Amniotic stem cell (primary cell): ENCODE data around the gene TMEM91.

Experiments used
- DNase-seq: peaks from one replicate; lab custom pipeline; 2025; lab: John Stamatoyannopoulos, UW

TMEM91 gene

GRCh38 chr19:41411100-41411967 lies 35.0 kb downstream of the TMEM91 start:
- DNase-seq: no peak

DNA sequence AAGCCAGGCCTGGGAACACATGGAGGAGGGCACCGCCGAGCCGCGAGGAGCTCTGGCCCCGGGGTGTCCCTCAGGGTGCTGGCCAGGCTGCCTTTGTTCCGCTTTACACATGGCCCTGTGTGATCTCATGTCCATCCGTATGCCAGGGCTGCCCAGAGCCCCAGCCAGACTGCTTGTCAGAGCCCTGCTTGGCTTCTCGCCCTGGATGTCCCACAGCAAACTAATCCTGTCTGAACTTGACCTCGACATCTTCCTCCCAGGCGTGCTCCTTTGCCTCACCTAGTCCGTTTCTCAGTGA lies 35.6 kb downstream of the TMEM91 start:
- no peak for DNase-seq

GRCh38 chr19:41412953-41413352 lies 36.6 kb downstream of the TMEM91 start:
- no peak for DNase-seq

DNA sequence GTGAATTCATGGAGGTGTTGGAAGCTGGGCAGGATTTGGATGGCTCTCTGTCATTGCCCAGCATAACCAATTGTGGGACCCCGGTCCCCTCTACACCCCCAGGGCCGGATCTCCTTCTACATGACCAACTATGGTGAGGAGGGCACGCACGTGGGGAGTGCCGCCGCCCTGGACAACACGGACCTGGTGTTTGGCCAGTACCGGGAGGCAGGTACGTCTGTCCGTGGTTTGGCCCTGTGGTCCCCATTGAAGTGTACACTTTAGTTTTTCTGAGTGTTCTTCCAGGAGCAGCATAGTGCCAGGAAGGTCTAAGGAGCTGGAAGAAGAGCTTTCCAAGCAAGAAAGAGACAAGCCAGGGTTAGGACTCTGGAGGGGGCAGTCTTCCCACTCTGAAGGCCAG lies 37.6 kb downstream of the TMEM91 start:
- no peak for DNase-seq

GRCh38 chr19:41414461-41414860 lies 38.1 kb downstream of the TMEM91 start:
- no peak for DNase-seq

GRCh38 chr19:41415154-41415571 lies 38.8 kb downstream of the TMEM91 start:
- DNase-seq: no peak

- no peak for DNase-seq
These were observed 39.9 kb downstream of the TMEM91 start for GRCh38 chr19:41416194-41416674.

- DNase-seq: no peak
These were observed 44.0 kb downstream of the TMEM91 start for GRCh38 chr19:41420101-41420880.

- no peak for DNase-seq
These were observed 45.0 kb downstream of the TMEM91 start for GRCh38 chr19:41421314-41421713.

- no peak for DNase-seq
These were observed 45.6 kb downstream of the TMEM91 start for GRCh38 chr19:41421973-41422372.

DNA sequence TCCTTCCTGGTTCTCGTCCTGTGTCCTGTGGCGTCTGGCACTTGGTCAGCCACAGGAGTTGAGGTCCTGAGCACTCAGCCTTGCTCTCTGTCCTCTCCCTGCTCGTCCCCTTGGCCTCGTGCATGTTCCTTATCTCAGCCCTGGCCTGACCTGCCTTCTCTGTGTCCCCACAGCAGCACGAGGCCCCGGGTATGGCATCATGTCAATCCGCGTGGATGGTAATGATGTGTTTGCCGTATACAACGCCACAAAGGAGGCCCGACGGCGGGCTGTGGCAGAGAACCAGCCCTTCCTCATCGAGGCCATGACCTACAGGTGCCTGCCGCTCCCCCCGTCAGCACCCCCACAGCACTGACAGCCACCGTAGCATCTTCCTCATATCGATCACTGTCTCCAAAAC lies 46.1 kb downstream of the TMEM91 start:
- DNase-seq: no peak

DNA sequence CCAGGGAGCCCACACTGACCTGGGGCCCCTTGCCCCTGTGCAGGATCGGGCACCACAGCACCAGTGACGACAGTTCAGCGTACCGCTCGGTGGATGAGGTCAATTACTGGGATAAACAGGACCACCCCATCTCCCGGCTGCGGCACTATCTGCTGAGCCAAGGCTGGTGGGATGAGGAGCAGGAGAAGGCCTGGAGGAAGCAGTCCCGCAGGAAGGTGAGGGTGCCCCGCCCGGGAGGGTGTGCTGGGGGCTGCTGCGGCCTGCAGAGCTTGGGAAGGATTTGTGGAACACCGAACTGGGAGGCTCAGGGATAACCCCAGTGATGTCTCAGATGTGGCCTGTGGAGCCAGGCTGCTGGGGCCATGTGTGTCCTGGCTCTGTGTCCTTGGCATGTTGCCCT lies 46.6 kb downstream of the TMEM91 start:
- no peak for DNase-seq

GRCh38 chr19:41424335-41425173 lies 48.2 kb downstream of the TMEM91 start:
- DNase-seq: no peak

- DNase-seq: no peak
These were observed 49.1 kb downstream of the TMEM91 start for GRCh38 chr19:41425174-41426115.

DNA sequence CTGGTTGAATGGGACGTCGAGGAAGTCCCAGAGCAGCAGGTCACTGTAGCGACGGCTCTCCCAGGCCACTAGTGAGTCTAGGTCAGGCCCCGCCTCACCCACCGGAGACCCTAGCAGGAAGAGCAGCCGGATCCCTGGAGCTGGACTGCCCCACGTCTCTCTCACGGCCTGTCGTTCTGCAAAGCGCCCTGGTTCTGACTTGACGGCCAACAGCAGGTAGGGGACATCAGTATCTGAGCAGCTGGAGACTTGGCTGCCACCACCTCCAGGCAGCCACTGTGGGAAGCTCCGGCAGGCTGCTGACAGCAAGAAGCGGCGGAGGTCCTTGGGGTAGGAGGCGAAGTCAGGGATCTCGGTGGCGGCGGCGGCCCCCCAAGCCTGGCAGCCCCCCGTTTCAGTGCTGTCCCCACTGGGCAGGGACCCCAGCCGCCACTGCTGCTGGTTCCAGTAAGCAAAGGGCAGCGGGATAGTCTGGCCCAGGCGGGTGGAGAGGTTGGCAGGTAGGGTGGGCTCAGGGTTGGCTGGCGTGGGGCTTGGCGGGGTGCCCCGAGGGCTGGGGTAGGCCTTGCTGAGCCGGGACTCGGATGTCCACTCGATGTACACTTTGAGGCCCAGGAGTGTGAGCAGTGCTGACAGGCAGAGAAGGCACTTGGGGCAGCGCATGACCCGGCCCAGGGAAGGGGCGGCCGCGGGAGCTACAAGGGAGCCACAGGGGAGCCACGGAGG lies 49.9 kb downstream of the TMEM91 start:
- no peak for DNase-seq

DNA sequence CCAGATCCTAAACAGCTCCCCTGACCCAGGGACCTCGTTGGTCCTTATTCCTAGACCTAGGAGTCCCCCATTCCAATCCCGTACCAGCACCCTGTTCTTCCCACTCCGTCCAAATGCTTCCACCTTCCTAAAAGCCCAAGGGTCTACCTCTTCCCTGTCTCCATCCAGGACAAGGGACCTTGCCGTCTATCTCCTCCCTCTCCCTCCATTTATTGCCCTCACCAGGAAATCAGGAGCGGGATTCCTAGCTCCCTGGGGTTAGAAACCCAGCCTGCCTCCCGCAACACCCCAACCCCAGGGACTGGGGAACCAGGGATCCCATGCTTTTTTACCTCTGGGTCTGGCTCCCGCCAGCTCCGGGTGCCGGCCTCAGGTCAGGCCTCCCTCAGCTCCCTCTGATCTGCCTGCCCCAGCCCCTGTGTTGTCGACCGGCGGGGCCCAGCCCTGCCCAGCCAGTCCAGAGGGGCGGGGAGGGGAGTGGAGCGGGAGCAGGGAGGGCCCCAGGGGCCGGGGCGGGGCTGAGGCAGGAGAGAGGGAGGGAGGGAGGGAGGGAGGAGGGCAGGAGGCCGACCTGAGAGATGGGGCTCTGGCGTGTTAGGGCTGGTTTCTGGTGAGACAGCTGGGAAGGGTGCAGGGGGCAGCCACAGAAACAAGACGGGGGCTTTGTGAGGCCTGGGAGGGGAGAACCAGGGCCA lies 50.8 kb downstream of the TMEM91 start, which contains the start of gene B3GNT8:
B3GNT8 (minus strand) TSS at position 423 of the 695 bp plus-strand sequence. CDS start 596 bp downstream, outside the sequence.
- DNase-seq: no peak

- DNase-seq: no peak
These were observed 51.5 kb downstream of the TMEM91 start for GRCh38 chr19:41427647-41428480.

DNA sequence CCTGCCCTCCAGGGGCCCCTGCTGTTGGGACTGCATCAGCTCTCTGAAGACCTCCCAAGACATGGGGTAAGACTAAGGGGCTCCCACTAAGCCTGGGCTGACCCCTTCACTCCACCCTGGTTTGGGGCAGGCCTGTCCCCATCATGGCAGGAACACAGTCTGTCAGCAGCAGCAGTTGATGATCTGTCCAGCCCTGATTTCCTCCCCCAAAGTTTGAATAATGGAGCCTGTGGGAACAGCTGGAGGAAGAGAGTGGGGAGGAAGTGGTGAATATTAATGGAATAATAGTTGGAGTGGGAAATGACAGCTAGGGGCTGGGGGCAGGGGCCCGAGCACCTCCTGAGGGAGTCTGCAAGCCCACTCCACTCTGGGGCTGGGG lies 52.1 kb downstream of the TMEM91 start:
- DNase-seq: no peak

GRCh38 chr19:41430922-41431321 lies 54.6 kb downstream of the TMEM91 start:
- DNase-seq: no peak
